HCT116 (cell line): ENCODE measurements around the gene TRMU. TPM values are rescaled to one million over a fixed set of nuclear protein-coding genes. Genes with fewer than 3 reads are reported as not detected.
A peak's percentile ranks its signal among the peaks of the same experiment; 100 is the strongest.

Experiments used
- ATAC-seq: fragments of 200-7000 bp; cut with Tn5 transposase; 2 replicates; pipeline ENCODE4 v1.9.1; 2020; ENCODE audit warnings: mild to moderate bottlenecking, moderate library complexity
- BruUV-seq: library from RNA; stranded (reverse); fragments of 400-500 nt; replicated peaks from 2 replicates; lab custom pipeline; 2021; lab: Mats Ljungman, UMichigan
- CTCF ChIA-PET: fragments of 300-600 bp; sonication (Branson Sonifier 250); formaldehyde crosslinking; loops from one replicate; lab custom pipeline; 2021; ENCODE audit warnings: antibody characterized with exemption; lab: Charles Lee
- POLR2A ChIA-PET: fragments of 300-600, 350-600 bp; sonication (Branson Sonifier 250); formaldehyde crosslinking; loops from one replicate; lab custom pipeline; 2021; ENCODE audit warnings: antibody characterized with exemption; lab: Charles Lee
- RAD21 ChIA-PET, 2 experiments: fragments of 300-600 bp; sonication (Branson Sonifier 250); formaldehyde crosslinking; loops; one replicate each; lab custom pipeline; 2023; ENCODE audit warnings: low total read pairs in 2 of 2; ENCODE audit not compliant: uncharacterized antibody in 2 of 2, unreplicated experiment in 2 of 2, low non-redundant PET in 1 of 2; lab: Charles Lee
- DNase-seq: peaks from one replicate; pipeline ENCODE4 v3.0.0-alpha.2; 2010; ENCODE audit warnings: low read depth, low spot score
- H2AFZ ChIP-seq: fragments of 200-600 bp; shearing (Covaris generic), sonication (generic); 2 replicates; pipeline ENCODE4 v1.6.1; 2017; ENCODE audit warnings: low read depth, mixed run types, mixed read lengths, antibody characterized with exemption, low read length; ENCODE audit not compliant: poor library complexity, severe bottlenecking
- H3K27ac ChIP-seq: 2 replicates; pipeline ENCODE4 v1.5.1; 2012; ENCODE audit warnings: low read depth, low read length
- H3K27me3 ChIP-seq: fragments of 200-600 bp; sonication (generic); 2 replicates; pipeline ENCODE4 v1.6.1; 2016; ENCODE audit warnings: mixed run types, low read length, mixed read lengths; ENCODE audit not compliant: insufficient read depth
- H3K36me3 ChIP-seq, 2 experiments: fragments of 200-500 bp in 1 of 2; fragments of 200-600 bp in 1 of 2; sonication (Bioruptor generic) in 1 of 2; sonication (generic) in 1 of 2; 2 replicates each; pipeline versions ENCODE4 v1.5.1 to v1.6.1; 2014 to 2016; ENCODE audit warnings: low read length in 2 of 2, inconsistent platforms in 1 of 2, mixed read lengths in 1 of 2, mixed run types in 1 of 2; ENCODE audit not compliant: insufficient read depth in 2 of 2, control insufficient read depth in 1 of 2
- H3K4me1 ChIP-seq, 2 experiments: fragments of 200-600 bp in 1 of 2; sonication (generic) in 1 of 2; 2 replicates each; pipeline versions ENCODE4 v1.5.1 to v1.6.1; 2012 to 2017; ENCODE audit warnings: low read length in 2 of 2, inconsistent platforms in 1 of 2, mild to moderate bottlenecking in 1 of 2, mixed read lengths in 1 of 2, mixed run types in 1 of 2, moderate library complexity in 1 of 2; ENCODE audit not compliant: insufficient read depth in 2 of 2, control insufficient read depth in 1 of 2
- H3K4me2 ChIP-seq: fragments of 200-600 bp; sonication (generic); 2 replicates; pipeline ENCODE4 v1.6.1; 2017; ENCODE audit warnings: mixed run types, low read length, mixed read lengths
- H3K4me3 ChIP-seq, 2 experiments: fragments of 200-600 bp in 1 of 2; sonication (generic) in 1 of 2; replicated peaks in 1 of 2; 2 replicates each; pipeline ENCODE4 v1.5.1; 2011 to 2016; ENCODE audit warnings: low read length in 2 of 2, control low read depth in 1 of 2, low read depth in 1 of 2, mild to moderate bottlenecking in 1 of 2, mixed read lengths in 1 of 2, mixed run types in 1 of 2
- H3K79me2 ChIP-seq: fragments of 200-600 bp; sonication (generic); 2 replicates; pipeline ENCODE4 v1.6.1; 2017; ENCODE audit warnings: mild to moderate bottlenecking, mixed run types, low read length, moderate library complexity, mixed read lengths; ENCODE audit not compliant: insufficient read depth
- H3K9ac ChIP-seq: fragments of 200-600 bp; sonication (generic); 2 replicates; pipeline ENCODE4 v1.6.1; 2016; ENCODE audit warnings: low read length, mixed read lengths
- H3K9me2 ChIP-seq: fragments of 200-600 bp; sonication (generic), shearing (Covaris generic); 2 replicates; pipeline ENCODE4 v1.6.1; 2017; ENCODE audit warnings: mixed run types, mild to moderate bottlenecking, moderate library complexity; ENCODE audit not compliant: insufficient read depth
- H3K9me3 ChIP-seq, 2 experiments: fragments of 200-500 bp in 1 of 2; fragments of 200-600 bp in 1 of 2; sonication (Bioruptor generic) in 1 of 2; sonication (generic) in 1 of 2; 2 replicates each; pipeline ENCODE4 v1.6.1; 2014 to 2017; ENCODE audit warnings: low read length in 2 of 2, mixed read lengths in 2 of 2, inconsistent platforms in 1 of 2, low read depth in 1 of 2, mild to moderate bottlenecking in 1 of 2, mixed run types in 1 of 2, moderate library complexity in 1 of 2; ENCODE audit not compliant: control insufficient read depth in 1 of 2, insufficient read depth in 1 of 2
- H4K20me1 ChIP-seq: fragments of 200-600 bp; sonication (generic), shearing (Covaris generic); 2 replicates; pipeline ENCODE4 v1.6.1; 2017; ENCODE audit warnings: mixed run types, mild to moderate bottlenecking, moderate library complexity; ENCODE audit not compliant: insufficient read depth
- EZH2phosphoT487 ChIP-seq: fragments of 200-600 bp; IDR thresholded peaks from 2 replicates; pipeline ENCODE4 v1.6.1; 2018; ENCODE audit warnings: antibody characterized with exemption, borderline replicate concordance
- POLR2AphosphoS5 ChIP-seq: IDR thresholded peaks from 2 replicates; pipeline ENCODE4 v1.6.1; 2011; ENCODE audit warnings: mild to moderate bottlenecking, low read depth, low read length, moderate library complexity
- RAD21 ChIP-seq: IDR thresholded peaks from 2 replicates; pipeline ENCODE4 v1.6.1; 2012; ENCODE audit warnings: low read depth, mild to moderate bottlenecking
- REST ChIP-seq: IDR thresholded peaks from 2 replicates; pipeline ENCODE4 v1.6.1; 2012; ENCODE audit warnings: low read depth
- SIN3A ChIP-seq: IDR thresholded peaks from 2 replicates; pipeline ENCODE4 v1.6.1; 2012; ENCODE audit warnings: low read depth
- ZNF274 ChIP-seq: fragments of 200-500 bp; sonication (Bioruptor generic); IDR thresholded peaks from 2 replicates; pipeline ENCODE4 v1.6.1; 2014; ENCODE audit warnings: mild to moderate bottlenecking, low read depth, low read length, inconsistent platforms
- intact Hi-C: fragments of 100-400 bp; cut with micrococcal nuclease; formaldehyde crosslinking; loops from 2 replicates; pipeline ENCODE4 v1.10.0; 2022
- total RNA-seq: library from RNA; stranded (reverse); gene quantifications from one replicate; pipeline ENCODE4 v1.2.1, GENCODE V29; 2021; ENCODE audit not compliant: unreplicated experiment
- TF ChIP-seq, protein P1 (sequence below), 3 experiments: fragments of 200-600 bp in 1 of 3; sonication (generic) in 1 of 3; IDR thresholded peaks in 2 of 3; conservative IDR thresholded peaks in 1 of 3; 2 replicates each; pipeline ENCODE4 v1.5.1; 2012 to 2017; ENCODE audit warnings: low read depth in 2 of 3, low read length in 2 of 3, antibody characterized with exemption in 1 of 3, borderline replicate concordance in 1 of 3, control low read depth in 1 of 3, mild to moderate bottlenecking in 1 of 3, mixed read lengths in 1 of 3, mixed run types in 1 of 3, moderate library complexity in 1 of 3; ENCODE audit not compliant: insufficient read depth in 1 of 3

Gene TRMU
- total RNA-seq, 1 experiment from 2014 or later = 65.4 TPM

DNA sequence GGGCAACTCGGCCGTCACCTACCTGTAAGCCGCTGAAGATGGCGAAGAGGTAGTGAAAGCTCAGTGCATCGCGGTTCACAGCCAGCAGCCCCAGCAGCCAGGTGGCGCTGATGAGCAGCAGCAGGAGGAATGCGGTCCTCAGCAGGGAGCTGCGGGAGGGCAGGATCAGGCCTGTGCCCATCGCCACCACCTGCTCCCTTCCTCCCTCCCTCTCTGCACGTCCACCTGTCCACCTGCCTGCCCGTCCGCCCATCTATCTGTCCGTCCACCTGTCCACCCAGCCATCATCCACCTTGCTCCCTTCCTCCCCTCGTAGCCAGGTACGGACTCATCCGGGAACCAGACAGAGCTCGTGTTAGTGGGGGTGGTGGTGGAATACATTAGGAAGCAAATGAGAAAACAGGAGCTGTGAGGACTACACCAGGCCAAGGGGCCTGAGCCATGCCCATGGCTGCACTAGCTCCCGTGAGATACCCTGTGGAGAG is 32.2 kb downstream of the TRMU start:
- Histone ChIP-seq H3K9me2 (no peaks in the 10 kb centered on the region), H3K9me3 (no peaks in the 10 kb centered on the region), H3K4me1 (peaks cover 0 to 12% of the 10 kb centered on the region in 2 experiments; a peak in 2 of 4 replicates), H4K20me1 (no peaks in the 10 kb centered on the region), H3K27ac (no peak overlapping the region), H3K27me3 (no peaks in the 10 kb centered on the region), H3K4me2 (0 out of 2 replicates have a peak overlapping the region, but pooled peaks have one; percentile 5), H3K9ac (no peak overlapping the region), H3K4me3 (no peak overlapping the region), H3K36me3 (no peaks in the 10 kb centered on the region; a peak in 1 of 4 replicates)
- CTCF ChIA-PET = interaction anchor here (0.8 to 4.1 kb wide), 18 partner anchors 9 to 212 kb away, joined by 3 to 146 read pairs (median 5); partner anchors contain the start of gene CELSR1
- ATAC-seq (peak; percentile 94), DNase-seq (peak; percentile 29)
- intact Hi-C loops = loop anchor here (1.0 kb wide), 2 partner anchors 170 to 175 kb away; partner anchors contain the start of gene CELSR1
- RAD21 ChIA-PET = interaction anchor here (0.5 to 2.1 kb wide), 10 partner anchors 10 to 196 kb away, joined by 3 to 31 read pairs (median 4); no protein-coding TSS in a partner anchor
- POLR2A ChIA-PET = interaction anchor here (0.9 to 1.3 kb wide), 2 partner anchors 175 to 196 kb away, joined by 3 to 15 read pairs; no protein-coding TSS in a partner anchor
- no TSS peak for BruUV-seq
- no peak for TF ChIP-seq SIN3A
- TF ChIP-seq RAD21 = peak; percentile 93
- TF ChIP-seq, protein P1, sequence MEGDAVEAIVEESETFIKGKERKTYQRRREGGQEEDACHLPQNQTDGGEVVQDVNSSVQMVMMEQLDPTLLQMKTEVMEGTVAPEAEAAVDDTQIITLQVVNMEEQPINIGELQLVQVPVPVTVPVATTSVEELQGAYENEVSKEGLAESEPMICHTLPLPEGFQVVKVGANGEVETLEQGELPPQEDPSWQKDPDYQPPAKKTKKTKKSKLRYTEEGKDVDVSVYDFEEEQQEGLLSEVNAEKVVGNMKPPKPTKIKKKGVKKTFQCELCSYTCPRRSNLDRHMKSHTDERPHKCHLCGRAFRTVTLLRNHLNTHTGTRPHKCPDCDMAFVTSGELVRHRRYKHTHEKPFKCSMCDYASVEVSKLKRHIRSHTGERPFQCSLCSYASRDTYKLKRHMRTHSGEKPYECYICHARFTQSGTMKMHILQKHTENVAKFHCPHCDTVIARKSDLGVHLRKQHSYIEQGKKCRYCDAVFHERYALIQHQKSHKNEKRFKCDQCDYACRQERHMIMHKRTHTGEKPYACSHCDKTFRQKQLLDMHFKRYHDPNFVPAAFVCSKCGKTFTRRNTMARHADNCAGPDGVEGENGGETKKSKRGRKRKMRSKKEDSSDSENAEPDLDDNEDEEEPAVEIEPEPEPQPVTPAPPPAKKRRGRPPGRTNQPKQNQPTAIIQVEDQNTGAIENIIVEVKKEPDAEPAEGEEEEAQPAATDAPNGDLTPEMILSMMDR (IDR thresholded peaks at IDR 0.05 in 2 of 3, conservative IDR thresholded peaks at IDR 0.05 in 1 of 3; ENCODE audit: borderline replicate concordance in 1 of 3, insufficient read depth in 1 of 3, low read depth in 2 of 3, low read length in 2 of 3) = peak; percentile 85 to 96 (median 90)
- TF ChIP-seq, all 23 proteins: peak for 2
- H3K79me2 ChIP-seq = no peaks in the 10 kb centered on the region
- H2AFZ ChIP-seq = no peak overlapping the region

- Histone ChIP-seq H3K79me2 (no peaks in the 10 kb centered on the region), H3K4me3 (no peak overlapping the region), H3K27ac (no peak overlapping the region), H3K4me1 (peaks cover 0 to 12% of the 10 kb centered on the region in 2 experiments; a peak in 2 of 4 replicates), H3K36me3 (no peaks in the 10 kb centered on the region), H4K20me1 (no peaks in the 10 kb centered on the region), H3K27me3 (no peaks in the 10 kb centered on the region), H2AFZ (no peak overlapping the region), H3K9me3 (no peaks in the 10 kb centered on the region), H3K9me2 (no peaks in the 10 kb centered on the region), H3K4me2 (no peak overlapping the region), H3K9ac (no peak overlapping the region)
- ChIA-PET POLR2A (interaction anchor here (1.3 kb wide), 1 partner anchor 174 kb away, joined by 15 read pairs; no protein-coding TSS in a partner anchor), RAD21 (interaction anchor here (0.8 to 2.1 kb wide), 7 partner anchors 9 to 174 kb away, joined by 3 to 31 read pairs (median 6); no protein-coding TSS in a partner anchor), CTCF (interaction anchor here (0.8 to 4.1 kb wide), 14 partner anchors 8 to 213 kb away, joined by 3 to 146 read pairs (median 6); partner anchors contain the start of gene CELSR1)
- intact Hi-C loops = no loop called here
- BruUV-seq = no TSS peak
- TF ChIP-seq SIN3A = no peak
- no peak for TF ChIP-seq POLR2AphosphoS5
- TF ChIP-seq EZH2phosphoT487 = no peak
- TF ChIP-seq ZNF274 = no peak
- no peak for TF ChIP-seq REST
- DNase-seq (no peak), ATAC-seq (no peak)
Measured at GRCh38 chr22:46368422-46368821, 32.9 kb downstream of the TRMU start.
